Fibroblast of skin of left biceps (primary cell): ENCODE data around the gene AMOTL1.
A peak's percentile ranks its signal among the peaks of the same experiment; 100 is the strongest.
"Not testable (repeated sequence)": the region's sequence is repeated elsewhere in the genome, so short reads cannot be mapped to it uniquely, and the experiment has no call there.

Experiments
- DNase-seq, 2 experiments: peaks; one replicate each; pipeline ENCODE4 v3.0.0-alpha.2; 2013; ENCODE audit warnings: low read depth in 2 of 2

Gene AMOTL1

DNA sequence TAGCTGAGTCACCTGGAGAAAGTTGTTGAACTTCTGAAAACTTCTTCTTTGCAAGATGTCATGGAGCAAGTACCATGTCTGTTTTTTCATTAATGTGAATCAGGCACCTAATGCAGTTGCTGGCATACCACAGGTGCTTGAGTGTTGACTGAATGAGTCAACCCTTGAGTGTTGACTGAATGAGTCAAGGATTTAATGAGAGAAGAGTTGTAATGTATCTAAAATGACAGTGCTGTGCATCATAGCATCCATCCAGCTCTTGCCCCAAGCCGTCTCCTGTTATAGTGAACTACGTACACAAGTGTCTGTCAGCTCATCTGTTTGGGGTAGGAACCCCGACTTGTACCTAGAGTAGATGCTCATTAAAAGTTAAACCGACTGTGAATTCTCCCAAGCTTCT lies 112.1 kb downstream of the AMOTL1 start:
- no peak for DNase-seq

DNA sequence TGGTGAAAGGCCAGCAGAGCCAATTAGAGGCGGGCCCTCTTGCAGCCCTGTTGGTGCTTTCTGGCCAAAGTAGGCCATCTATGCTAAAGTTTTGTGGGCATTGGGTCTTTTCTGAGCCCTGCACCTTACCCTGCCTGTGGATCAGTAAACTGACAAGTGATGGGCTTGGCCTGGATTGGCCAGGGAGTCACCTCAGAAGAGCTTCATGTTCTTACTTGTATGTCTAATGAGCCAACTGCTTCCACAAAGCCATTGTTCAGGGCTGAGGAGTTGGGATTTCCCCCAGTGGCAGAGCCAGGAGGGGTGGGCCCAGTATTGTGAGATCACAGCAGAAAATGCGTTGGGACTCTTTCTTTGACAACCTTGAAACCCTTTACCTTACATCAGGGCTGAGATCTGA lies 114.8 kb downstream of the AMOTL1 start:
- no peak for DNase-seq

DNA sequence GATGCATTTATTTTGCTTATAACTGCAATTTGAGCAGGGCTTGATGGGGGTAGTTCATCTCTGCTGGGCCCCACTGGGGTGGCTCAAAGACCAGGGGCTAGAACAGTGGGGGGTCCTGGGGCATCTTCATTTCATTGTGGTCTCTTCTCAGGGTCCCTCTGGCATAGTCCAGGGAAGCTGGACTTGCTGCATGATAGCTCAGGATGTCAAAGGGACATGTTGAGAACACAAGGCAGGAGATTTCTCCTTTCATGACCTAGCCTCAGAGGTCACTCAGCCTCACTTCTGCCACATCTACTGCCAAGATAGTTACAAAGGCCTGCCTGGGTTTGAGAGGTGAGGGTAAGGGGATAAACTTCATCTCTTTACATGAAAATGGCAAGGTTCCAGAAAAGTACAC lies 115.7 kb downstream of the AMOTL1 start:
- no peak for DNase-seq

DNA sequence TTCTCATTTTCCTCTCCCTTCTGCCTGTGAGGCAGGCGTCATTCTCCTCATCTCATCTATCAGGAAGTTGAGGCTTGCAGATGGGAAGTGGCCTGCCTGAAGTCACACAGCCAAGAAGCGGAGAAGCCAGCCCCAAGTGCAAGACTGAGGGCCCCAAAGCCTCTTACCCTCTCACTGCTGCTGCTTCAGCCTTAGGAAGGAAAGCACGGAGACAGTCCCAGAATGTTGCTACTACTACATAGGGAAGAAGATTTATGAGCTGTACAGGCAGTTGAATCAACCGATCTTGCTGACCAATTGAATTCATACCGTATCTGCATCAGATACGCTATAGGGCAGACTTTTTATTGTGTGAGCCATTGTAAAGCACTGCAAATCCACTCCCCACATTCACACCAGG lies 116.2 kb downstream of the AMOTL1 start:
- DNase-seq, result no peak

DNA sequence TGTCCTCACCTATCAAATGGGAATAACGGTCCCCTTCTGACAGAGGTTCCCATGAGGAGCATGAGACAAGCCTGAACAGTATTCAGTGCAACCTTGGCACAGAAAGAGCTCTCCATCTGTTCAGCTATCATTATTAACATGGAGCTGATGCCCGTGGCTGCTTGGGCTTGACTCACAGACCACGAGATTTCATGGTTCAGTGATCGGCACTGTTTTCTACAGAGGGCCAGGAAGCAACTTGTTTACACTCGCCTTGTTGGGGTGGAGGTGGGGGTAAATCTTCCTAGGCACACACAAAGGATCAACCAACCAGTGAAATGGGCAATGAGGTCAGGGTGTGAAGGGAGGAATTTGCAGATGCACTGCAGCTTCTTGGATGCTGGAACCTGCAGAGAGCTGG lies 117.0 kb downstream of the AMOTL1 start:
- no peak for DNase-seq

DNA sequence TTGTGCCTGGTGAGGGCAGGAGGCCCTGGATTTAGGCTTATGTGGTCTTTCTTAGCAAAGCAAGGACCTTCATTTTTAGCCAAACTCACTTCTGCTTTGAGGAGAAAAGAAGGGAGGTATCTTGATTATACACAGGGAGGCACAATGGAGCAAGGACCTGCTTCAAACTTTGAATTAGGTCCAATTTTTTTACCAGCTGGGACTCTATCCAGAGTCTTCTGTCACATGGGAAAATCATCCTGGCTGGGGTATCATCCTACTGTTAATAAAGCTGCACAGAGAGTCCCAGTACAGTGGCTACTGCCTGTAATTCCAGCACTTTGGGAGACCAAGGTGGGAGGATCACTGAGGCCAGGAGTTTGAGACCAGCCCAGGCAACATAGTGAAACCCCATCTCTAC lies 117.4 kb downstream of the AMOTL1 start:
- no peak for DNase-seq

DNA sequence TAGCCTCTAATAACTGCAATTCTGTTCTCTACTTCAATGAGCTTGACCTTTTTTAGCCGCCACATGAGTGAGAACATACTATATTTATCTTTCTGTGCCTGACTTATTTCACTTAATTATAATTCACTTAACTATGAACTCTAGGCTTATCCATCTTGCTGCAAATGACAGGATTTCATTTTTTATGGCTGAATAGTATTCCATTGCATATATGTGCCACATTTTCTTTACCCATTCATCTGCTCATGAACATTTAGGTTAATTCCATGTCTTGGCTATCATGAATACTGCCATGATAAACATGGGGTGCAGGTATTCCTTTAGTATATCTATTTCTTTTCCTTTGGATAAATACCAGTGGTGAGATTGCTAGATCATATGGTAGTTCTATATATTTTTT lies 120.0 kb downstream of the AMOTL1 start:
- DNase-seq, result no peak

DNA sequence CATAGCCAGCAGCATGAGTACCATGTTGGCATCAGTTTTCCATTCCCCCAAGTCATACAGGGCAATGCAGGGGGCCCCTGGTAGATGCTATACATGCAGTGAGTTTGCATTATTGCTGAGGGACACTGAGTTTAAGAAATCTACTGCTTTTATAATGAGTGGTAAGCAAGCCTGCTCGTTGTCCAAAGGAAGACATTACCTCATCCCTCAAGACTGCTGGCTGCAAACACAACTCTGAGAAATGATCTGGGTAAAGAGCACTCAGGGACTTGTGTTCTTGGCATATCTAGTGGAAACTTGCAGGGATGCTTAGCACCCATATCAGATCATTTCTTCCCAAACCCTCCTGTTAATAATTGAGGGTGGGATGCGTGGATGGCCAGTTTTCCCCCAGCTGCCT lies 127.3 kb downstream of the AMOTL1 start:
- DNase-seq, result no peak

DNA sequence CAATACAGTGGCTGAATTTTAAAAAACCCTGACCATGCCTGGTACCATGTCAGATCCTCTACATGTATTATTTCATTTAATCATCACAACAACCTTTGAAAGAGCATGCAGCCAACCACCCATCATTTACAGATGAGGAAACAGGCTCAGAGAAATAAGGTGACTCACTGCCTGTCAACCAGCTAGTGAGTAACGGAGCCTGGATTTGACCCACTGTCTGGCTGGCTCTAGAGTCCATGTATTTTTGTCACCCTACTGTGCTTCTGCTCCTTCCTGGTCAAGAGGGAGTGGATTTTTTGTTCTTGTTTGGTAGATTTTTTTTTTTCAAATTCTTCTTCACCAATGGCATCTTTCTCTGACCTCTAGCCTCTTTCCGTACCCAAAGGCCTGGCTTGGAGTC lies 127.8 kb downstream of the AMOTL1 start:
- no peak for DNase-seq

DNA sequence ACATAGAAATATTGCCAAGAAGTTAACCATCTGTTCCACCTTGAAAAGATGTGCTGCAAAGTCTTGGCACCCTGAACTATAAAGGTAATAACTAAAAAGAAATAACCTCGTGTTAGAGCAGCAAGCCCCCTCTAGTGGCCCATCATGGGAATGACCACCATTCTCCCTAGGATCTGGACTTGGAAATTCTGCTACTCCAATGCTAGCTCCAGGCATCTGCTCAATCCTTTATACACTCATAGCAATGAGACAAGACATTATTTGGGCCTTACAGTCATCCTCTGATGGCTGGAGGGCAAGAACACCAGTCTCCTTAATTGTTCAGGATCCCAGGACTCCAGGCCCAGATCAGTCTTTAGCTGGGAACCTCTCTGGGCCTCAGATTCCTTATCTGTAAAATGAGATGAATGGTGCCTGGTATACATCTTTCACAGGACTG lies 129.2 kb downstream of the AMOTL1 start:
- DNase-seq, result no peak

DNA sequence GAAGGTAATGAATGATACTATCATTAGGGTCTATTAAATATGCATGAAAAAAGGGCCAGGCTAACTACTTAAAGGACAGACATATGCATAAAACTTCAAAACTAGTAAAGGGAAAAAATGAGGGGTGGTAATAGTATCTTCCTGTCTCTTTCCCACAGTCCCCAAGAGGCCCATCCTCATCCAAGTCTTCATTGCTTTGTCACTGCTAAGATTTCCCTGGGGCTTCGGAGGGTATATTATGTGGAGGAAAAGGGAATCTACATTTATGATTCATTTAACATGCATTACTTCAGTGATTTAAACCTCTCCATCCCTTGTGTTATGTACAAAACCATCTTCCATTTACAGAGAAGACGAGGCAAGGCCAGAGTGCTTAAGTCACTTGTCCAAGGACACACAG lies 139.1 kb downstream of the AMOTL1 start:
- DNase-seq, result no peak

DNA sequence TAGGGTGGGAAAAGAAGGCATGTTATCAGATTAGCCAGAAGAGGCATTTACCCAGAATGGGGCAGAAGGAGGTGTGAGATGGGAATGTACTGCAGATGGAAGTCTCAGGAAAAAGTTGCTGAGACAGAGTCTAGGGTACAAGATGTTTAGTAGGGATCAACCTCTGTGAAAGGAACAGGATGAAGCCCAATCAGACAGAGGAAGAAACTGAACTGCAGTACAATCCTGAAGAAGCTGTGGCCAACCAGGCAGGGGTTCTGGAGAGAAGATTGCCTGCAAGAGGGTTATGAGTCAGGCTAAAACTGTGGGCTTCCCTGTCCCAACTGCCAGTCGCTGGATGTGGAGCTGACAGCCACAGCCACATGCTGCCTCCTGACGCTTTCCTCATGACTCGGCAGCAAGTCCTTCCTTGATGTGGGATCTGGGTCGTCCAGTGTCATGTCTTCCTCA lies 141.2 kb downstream of the AMOTL1 start:
- DNase-seq, result no peak

DNA sequence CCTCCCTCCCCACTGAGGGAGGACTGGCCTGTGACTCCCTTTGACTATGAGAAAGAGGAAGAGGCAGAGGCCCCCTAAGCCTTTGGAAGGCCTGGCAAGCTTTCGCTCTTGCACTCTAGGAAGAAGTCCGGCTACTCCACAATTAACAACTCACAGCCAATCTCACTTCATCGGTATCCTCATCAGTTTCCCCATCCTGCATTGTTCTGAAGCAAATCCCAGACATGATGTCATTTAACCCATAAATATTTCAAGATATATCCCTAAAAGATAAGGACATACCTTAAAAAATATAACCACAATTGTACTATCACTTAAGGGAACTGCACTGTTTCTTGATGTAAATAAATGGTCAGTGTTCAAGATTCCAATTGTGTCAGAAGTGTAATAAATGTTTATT lies 142.1 kb downstream of the AMOTL1 start:
- DNase-seq, result no peak

DNA sequence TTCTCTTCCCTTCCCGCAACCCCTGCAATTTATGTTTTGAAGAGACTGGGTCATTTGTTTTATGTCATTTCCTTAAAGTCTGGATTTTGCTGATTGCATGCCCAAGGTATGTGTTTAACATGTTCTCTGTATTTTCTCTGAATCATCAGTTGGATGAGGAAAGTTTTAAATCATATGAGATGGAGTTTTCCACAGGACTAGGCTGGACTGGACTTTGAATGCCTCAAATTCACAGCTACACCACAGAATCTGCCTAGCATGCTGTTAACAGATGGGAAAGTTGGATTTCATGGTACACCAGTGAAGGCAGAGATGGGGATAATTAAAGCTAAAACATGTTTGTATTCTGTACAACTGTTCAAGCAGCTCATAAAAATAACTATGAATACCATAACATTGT lies 142.6 kb downstream of the AMOTL1 start:
- DNase-seq, result peak; percentile 91 to 92

DNA sequence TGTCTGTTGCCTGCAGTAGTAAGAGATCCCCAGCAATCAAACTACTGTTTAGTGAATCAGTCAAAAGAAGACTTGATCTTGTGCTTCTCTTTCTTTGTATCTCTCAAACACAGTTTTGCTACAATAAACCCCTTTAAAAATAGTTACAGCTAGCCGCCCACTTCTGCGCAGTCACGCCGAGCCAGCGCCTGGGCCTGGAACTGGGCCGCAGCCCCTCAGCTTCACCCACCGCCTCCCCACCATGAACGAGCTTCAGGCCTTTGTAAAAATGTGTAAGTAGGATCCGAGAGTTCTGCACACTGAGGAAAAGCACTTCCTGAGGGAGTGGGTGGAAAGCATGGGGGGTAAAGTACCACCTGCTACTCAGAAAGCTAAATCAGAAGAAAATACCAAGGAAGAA lies 144.7 kb downstream of the AMOTL1 start:
- DNase-seq, result no peak

DNA sequence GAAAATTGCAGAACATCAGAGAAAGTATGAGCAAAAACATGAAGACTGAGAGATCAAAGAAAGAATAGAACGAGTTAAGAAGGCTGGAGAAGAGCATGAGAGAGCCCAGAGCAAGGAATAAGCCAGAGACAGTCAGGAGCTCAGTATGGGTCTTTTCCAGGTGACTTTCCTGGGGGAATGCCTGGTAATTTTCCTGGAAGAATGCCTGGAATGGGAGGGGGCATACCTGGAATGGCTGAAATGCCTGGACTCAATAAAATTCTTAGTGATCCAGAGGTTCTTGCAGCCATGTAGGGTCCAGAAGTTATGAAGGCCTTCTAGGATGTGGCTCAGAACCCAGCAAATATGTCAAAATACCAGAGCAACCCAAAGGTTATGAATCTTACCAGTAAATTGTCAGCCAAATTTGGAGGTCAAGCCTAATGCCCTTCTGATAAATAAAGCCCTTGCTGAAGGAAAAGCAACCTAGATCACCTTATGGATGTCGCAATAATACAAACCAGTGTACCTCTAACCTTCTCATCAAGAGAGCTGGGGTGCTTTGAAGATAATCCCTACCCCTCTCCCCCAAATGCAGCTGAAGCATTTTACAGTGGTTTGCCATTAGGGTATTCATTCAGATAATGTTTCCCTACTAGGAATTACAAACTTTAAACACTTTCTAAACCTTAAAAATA lies 145.7 kb downstream of the AMOTL1 start:
- DNase-seq, result not testable (repeated sequence)

DNA sequence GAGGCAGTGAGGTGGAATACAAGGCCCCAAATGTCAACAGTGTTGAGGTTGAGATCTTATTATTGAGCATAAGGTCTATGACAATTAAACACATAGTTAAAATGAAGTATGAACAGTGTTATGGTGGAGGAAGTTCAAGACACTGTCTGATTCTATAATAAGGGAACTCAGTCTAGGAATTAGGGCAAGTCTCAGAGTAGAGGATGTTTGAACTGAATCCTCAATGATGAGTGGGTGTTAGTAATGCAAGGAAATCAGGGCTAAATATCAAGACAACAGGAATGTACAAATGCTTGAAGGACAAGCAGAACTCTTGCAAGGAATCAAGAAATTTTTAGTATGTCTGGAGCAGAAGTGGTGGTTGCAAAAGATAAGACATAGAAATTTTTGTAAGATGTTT lies 152.2 kb downstream of the AMOTL1 start:
- no peak for DNase-seq

DNA sequence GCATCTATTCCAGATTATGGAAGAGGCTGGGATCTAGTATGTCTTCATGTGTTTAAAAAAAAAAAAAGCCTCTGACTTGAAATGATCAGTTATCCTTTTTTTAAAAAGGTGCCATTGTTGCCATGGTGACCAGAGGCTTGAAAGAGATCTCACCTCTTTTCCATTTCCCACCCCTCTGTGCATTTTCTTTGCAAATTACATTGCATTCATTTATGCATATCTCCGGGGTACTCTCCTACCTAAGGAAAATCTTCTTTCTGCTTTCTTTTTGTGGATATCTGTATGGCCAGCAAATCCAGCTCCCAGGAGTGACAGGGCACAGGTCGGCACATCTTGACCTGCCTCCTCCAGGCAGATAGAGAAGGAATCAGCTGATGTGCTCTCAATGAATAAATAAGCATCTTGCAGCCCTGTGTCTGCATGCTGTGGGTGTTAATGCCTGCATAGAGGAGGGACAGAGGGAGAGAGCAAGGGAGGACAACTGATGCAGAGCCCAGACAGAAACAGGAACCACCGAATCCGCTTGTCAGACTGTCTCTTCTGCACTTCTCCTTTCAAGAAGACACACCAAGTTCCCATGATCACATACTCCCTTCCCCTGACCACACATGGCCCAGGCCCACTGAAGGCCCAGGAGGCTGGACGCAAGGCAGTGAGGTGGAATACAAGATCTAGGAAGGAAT lies 154.3 kb downstream of the AMOTL1 start:
- no peak for DNase-seq

DNA sequence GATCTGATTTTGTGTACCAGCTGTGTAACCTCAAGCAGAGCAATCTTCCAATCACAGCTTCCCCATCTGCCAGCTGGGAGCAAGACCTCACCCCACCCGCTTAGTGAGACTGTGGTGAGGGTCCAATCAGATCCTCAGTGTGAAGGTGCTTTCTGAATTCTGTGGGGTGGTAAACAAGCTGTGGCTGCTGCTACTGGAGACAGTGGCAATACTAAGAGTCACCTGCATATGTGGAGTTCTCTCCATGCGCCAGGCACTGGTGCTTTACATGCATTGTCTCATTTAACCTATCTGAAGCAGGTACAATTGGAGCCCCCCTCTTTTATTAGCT lies 154.8 kb downstream of the AMOTL1 start:
- no peak for DNase-seq

DNA sequence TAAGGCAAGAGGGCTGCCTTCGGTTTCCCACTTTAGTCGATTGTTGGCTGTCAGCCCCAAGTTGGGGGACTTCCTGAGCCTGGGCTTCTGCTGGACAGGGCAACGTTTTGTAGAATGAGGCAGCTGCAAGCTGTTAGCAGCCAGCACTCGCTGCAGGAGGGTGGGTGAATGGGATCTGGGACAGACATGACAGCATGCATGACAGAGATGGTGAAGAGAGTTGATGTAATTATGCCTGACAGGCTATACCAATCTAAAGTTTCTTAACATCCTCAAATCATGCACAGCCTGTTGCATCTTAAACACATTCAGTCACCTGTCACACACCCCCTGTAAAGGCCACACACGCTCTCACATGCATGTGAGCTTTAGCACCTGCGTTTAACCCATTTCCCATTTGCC lies 156.0 kb downstream of the AMOTL1 start:
- no peak for DNase-seq

DNA sequence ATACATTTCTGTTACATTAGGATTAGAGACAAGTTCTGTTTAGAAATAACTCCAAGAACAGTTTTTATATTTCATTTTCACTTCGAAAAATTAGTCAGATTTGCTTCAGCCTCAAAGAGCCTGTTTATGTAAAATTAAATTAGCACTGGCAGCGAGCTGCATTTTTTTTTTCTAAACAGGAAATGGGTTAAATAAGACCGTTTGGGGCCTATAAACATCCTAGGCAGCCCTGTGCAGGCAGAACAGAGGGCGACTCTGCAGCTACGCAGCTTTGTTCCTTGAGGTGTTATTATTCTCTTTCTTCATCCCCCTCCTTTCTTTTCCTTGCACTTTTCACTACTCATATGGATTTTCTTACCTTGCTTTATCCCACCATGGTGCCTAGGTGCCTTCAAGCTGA lies 156.5 kb downstream of the AMOTL1 start:
- no peak for DNase-seq

DNA sequence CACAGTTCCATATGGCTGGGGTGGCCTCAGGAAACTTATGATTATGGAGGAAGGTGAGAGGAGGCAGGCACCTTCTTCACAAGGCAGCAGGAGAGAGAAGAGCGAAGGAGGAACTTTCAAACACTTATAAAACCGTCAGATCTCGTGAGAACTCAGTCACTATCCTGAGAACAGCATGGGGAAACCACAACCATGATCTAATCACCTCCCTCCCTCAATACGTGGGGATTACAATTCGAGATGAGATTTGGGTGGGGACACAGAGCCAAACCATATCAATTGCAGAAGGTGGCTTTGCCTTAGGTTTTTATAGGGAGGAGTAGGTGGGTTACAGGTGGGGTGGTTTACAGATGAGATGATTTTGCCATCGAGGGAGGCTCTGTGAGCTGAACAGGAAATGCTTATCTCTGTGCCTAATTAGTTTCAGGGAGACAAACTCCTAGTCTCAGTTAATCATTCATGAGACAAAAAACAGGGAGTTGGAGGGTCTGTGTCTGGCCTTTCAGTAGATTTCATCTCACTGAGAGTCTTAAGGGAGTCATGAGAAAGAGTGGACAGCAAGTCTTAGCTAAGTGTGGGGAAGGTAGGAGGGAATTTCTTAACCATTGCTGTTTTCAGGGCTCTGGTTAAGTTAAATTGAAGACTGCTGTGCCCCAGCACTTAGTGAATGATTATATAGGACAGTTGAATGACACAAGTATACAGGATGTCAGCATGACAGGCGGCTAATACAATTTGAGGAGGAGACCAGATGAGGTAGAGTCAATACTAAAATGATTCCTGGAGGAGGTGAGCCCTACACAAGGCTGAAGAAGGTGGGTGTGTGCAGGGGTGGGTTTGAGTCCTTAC lies 157.5 kb downstream of the AMOTL1 start:
- DNase-seq, result no peak

DNA sequence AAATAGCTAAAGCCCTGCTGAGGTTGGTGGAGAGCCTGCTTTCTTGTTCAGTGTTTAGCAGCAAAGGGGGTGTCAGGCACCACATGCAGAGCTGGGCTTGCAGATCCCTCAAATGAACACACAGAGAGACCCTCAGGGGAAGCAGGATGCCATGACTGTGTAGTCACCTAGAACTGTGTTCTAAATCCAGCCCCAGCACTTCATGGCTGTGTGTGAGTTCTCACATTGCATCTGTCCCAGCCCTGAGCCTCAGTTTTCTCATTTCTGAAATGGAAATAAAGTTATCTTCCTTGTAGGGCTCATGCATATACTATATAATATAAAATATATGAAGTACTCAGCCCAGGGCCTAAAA lies 158.1 kb downstream of the AMOTL1 start:
- no peak for DNase-seq
